Hepatocyte (in vitro differentiated cells): Measurements from ENCODE around the gene FBXO44. TPM values are rescaled to one million over a fixed set of nuclear protein-coding genes. Genes with fewer than 3 reads are reported as not detected.

Experiments used
- DNase-seq: peaks from one replicate; pipeline ENCODE4 v3.0.0-alpha.2; 2016; ENCODE audit warnings: low spot score
- H2AFZ ChIP-seq: fragments of 200-600 bp; sonication (generic); 2 replicates; pipeline ENCODE4 v1.6.0; 2016; ENCODE audit warnings: antibody characterized with exemption, mild to moderate bottlenecking
- H3K27ac ChIP-seq: fragments of 200-600 bp; sonication (generic); 2 replicates; pipeline ENCODE4 v1.5.1; 2016; ENCODE audit warnings: mild to moderate bottlenecking
- H3K27me3 ChIP-seq: fragments of 200-600 bp; sonication (generic); 2 replicates; pipeline ENCODE4 v1.6.1; 2016
- H3K36me3 ChIP-seq: fragments of 200-600 bp; sonication (generic); replicated peaks from 2 replicates; pipeline ENCODE4 v1.5.1; 2016; ENCODE audit warnings: low read depth; ENCODE audit not compliant: insufficient read depth
- H3K4me1 ChIP-seq: fragments of 200-600 bp; sonication (generic); 2 replicates; pipeline ENCODE4 v1.5.1; 2016; ENCODE audit warnings: mild to moderate bottlenecking, moderate library complexity; ENCODE audit not compliant: insufficient read depth
- H3K4me2 ChIP-seq: fragments of 200-600 bp; sonication (generic); 2 replicates; pipeline ENCODE4 v1.6.0; 2016
- H3K4me3 ChIP-seq: fragments of 200-600 bp; sonication (generic); 2 replicates; pipeline ENCODE4 v1.5.1; 2016; ENCODE audit warnings: mild to moderate bottlenecking
- H3K79me2 ChIP-seq: fragments of 200-600 bp; sonication (generic); 2 replicates; pipeline ENCODE4 v1.6.0; 2017; ENCODE audit warnings: mild to moderate bottlenecking
- H3K9me2 ChIP-seq: fragments of 200-600 bp; sonication (generic); replicated peaks from 2 replicates; pipeline ENCODE4 v1.6.0; 2017; ENCODE audit warnings: mild to moderate bottlenecking; ENCODE audit not compliant: insufficient read depth
- H3K9me3 ChIP-seq: fragments of 200-600 bp; sonication (generic); 2 replicates; pipeline ENCODE4 v1.5.1; 2016; ENCODE audit warnings: low read depth, mild to moderate bottlenecking
- H4K20me1 ChIP-seq: fragments of 200-600 bp; sonication (generic); 2 replicates; pipeline ENCODE4 v1.6.0; 2016; ENCODE audit warnings: mild to moderate bottlenecking; ENCODE audit not compliant: insufficient read depth, poor library complexity, severe bottlenecking
- CTCF ChIP-seq: fragments of 200-600 bp; sonication (generic); IDR thresholded peaks from 2 replicates; pipeline ENCODE4 v1.5.1; 2016; ENCODE audit warnings: antibody characterized with exemption, mild to moderate bottlenecking; ENCODE audit not compliant: poor library complexity
- EZH2 ChIP-seq: fragments of 200-600 bp; sonication (generic); IDR thresholded peaks from 2 replicates; pipeline ENCODE4 v1.6.1; 2016; ENCODE audit warnings: antibody characterized with exemption, mild to moderate bottlenecking, borderline replicate concordance
- EZH2phosphoT487 ChIP-seq: fragments of 200-600 bp; sonication (generic); IDR thresholded peaks from one replicate; pipeline ENCODE4 v1.6.1; 2018; ENCODE audit warnings: antibody characterized with exemption, mild to moderate bottlenecking, low read depth, moderate library complexity; ENCODE audit not compliant: unreplicated experiment, severe bottlenecking
- WGBS: methylation state at CpG from one replicate; pipeline ENCODE4 v1.1.6; 2016; ENCODE audit warnings: low lambda C conversion rate; ENCODE audit errors: missing lambda C conversion rate; 5-methylcytosine and 5-hydroxymethylcytosine counted together
- polyA plus RNA-seq: library from polyadenylated mRNA; unstranded; fragments of >200 nt; fragmentation: Nextera tagmentation; extraction: Ambion mirVana; gene quantifications from 2 replicates; pipeline ENCODE4 v1.2.1, GENCODE V29; 2016
- total RNA-seq: library from RNA; depleted of rRNA; stranded (reverse); fragments of >200 nt; gene quantifications from 2 replicates; pipeline ENCODE4 v1.2.3, GENCODE V29; 2014

Gene FBXO44
- total and polyA plus RNA-seq, 2 experiments from 2014 or later: 24.8 to 41.2 TPM

- Histone ChIP-seq H3K4me1 (peaks cover 7% of the 10 kb centered on the region), H3K36me3 (no peaks in the 10 kb centered on the region), H3K9me3 (no peaks in the 10 kb centered on the region), H4K20me1 (no peaks in the 10 kb centered on the region), H3K4me3 (no peak overlapping the region), H2AFZ (no peak overlapping the region), H3K27ac (no peak overlapping the region), H3K4me2 (no peak overlapping the region), H3K9me2 (no peaks in the 10 kb centered on the region), H3K27me3 (no peaks in the 10 kb centered on the region), H3K79me2 (peaks cover 8% of the 10 kb centered on the region)
- TF ChIP-seq EZH2: no peak
- TF ChIP-seq EZH2phosphoT487: no peak
- TF ChIP-seq CTCF: no peak
- DNase-seq: no peak
- WGBS: 91% methylated on average over 6 of the region's 6 CpGs
These were observed 3.0 kb downstream of the FBXO44 start for GRCh38 chr1:11657654-11658053.

DNA sequence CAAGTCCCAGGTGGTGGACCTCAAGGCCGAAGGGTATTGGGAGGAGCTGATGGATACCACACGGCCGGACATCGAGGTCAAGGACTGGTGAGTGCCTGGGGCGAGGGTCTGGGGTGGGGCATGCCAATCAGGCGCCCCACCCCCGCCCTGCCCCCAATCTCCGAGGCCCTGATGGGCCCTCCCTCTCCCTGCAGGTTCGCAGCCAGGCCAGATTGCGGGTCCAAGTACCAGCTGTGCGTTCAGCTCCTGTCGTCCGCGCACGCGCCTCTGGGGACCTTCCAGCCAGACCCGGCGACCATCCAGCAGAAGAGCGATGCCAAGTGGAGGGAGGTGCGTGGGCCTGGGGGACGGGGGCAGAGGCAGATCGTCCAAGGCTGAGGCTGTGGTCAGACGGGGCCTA, 3.9 kb downstream of the FBXO44 start:
- Histone ChIP-seq H3K4me3 (no peak overlapping the region), H3K9me2 (no peaks in the 10 kb centered on the region), H3K79me2 (peaks cover 6% of the 10 kb centered on the region), H3K4me2 (no peak overlapping the region), H3K36me3 (no peaks in the 10 kb centered on the region), H3K27ac (no peak overlapping the region), H4K20me1 (no peaks in the 10 kb centered on the region), H3K4me1 (peaks cover 7% of the 10 kb centered on the region), H2AFZ (no peak overlapping the region), H3K9me3 (no peaks in the 10 kb centered on the region), H3K27me3 (no peaks in the 10 kb centered on the region)
- no peak for TF ChIP-seq EZH2phosphoT487
- no peak for TF ChIP-seq EZH2
- TF ChIP-seq CTCF: no peak
- DNase-seq: no peak
- WGBS: 94% methylated on average over 19 of the region's 23 CpGs

DNA sequence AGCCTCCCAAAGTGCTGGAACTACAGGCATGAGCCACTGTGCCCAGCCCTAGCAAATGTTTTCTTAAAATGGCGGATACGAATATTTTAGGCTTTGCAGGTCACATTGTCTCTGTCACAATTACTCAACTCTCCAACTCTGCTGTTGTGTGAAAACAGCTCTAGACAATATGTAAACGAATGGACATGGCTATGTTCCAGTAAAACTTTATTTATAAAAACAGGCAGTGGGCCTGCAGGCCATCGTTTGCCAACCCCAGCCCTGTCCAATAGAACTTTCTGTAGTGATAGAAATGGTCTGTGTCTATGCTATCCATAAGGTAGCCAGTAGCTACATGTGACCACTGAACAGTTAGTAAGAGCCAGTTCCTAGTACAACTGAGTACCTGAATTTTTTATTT, 5.1 kb downstream of the FBXO44 start:
- Histone ChIP-seq H3K4me3 (no peak overlapping the region), H3K27me3 (no peaks in the 10 kb centered on the region), H4K20me1 (no peaks in the 10 kb centered on the region), H3K27ac (no peak overlapping the region), H3K4me2 (no peak overlapping the region), H3K9me2 (no peaks in the 10 kb centered on the region), H3K79me2 (peaks cover 6% of the 10 kb centered on the region), H3K36me3 (no peaks in the 10 kb centered on the region), H3K9me3 (no peaks in the 10 kb centered on the region), H3K4me1 (peaks cover 7% of the 10 kb centered on the region), H2AFZ (no peak overlapping the region)
- 97% methylated on average over 4 of the region's 4 CpGs for WGBS
- TF ChIP-seq EZH2 (no peak), CTCF (no peak), EZH2phosphoT487 (no peak)
- DNase-seq: no peak

DNA sequence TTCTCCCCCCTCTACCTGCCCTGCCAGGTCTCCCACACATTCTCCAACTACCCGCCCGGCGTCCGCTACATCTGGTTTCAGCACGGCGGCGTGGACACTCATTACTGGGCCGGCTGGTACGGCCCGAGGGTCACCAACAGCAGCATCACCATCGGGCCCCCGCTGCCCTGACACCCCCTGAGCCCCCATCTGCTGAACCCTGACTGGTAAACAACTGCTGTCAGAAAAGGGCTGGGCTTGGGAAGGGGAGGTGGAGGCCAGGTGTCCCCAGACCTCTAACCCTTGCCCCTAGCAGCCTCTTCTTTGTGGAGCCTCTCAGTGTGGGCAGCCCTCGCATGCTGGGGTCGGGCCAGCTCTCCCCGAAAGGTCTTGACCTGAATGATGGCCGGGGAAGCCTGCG, 6.4 kb downstream of the FBXO44 start:
- Histone ChIP-seq H3K79me2 (no peaks in the 10 kb centered on the region), H3K36me3 (no peaks in the 10 kb centered on the region), H2AFZ (no peak overlapping the region), H3K9me3 (no peaks in the 10 kb centered on the region), H3K27me3 (no peaks in the 10 kb centered on the region), H3K4me3 (no peak overlapping the region), H3K9me2 (no peaks in the 10 kb centered on the region), H3K27ac (no peak overlapping the region), H4K20me1 (no peaks in the 10 kb centered on the region), H3K4me1 (no peaks in the 10 kb centered on the region), H3K4me2 (no peak overlapping the region)
- WGBS: 91% methylated on average over 16 of the region's 17 CpGs
- TF ChIP-seq CTCF: no peak
- TF ChIP-seq EZH2: no peak
- TF ChIP-seq EZH2phosphoT487: no peak
- DNase-seq: no peak
